HG03108 (cell line): ENCODE measurements around the gene SARS2.

ENCODE experiments used
- ATAC-seq: cut with Tn5 transposase; IDR thresholded peaks from one replicate; pipeline ENCODE4 v1.9.1; 2021; ENCODE audit warnings: moderate library complexity; ENCODE audit not compliant: unreplicated experiment

The SARS2 gene

GRCh38 chr19:38919837-38920601 is 10.5 kb downstream of the SARS2 start:
- no peak for ATAC-seq

GRCh38 chr19:38918526-38918925 is 12.0 kb downstream of the SARS2 start:
- no peak for ATAC-seq

GRCh38 chr19:38917921-38918491 is 12.6 kb downstream of the SARS2 start:
- ATAC-seq: no peak

- ATAC-seq: no peak
These were observed 13.0 kb downstream of the SARS2 start for GRCh38 chr19:38917516-38917915.

- ATAC-seq: no peak
These were observed 14.9 kb downstream of the SARS2 start for GRCh38 chr19:38915329-38916321.

GRCh38 chr19:38913958-38914357 is 16.6 kb downstream of the SARS2 start:
- no peak for ATAC-seq

- ATAC-seq: no peak
These were observed 17.7 kb downstream of the SARS2 start for GRCh38 chr19:38912600-38913514.

GRCh38 chr19:38911388-38912001 is 19.1 kb downstream of the SARS2 start:
- ATAC-seq: no peak

- ATAC-seq: no peak
These were observed 20.1 kb downstream of the SARS2 start for GRCh38 chr19:38910488-38910887.

GRCh38 chr19:38908911-38909310 is 21.7 kb downstream of the SARS2 start:
- ATAC-seq: no peak

- ATAC-seq: no peak
These were observed 22.9 kb downstream of the SARS2 start for GRCh38 chr19:38907670-38908069.

GRCh38 chr19:38907227-38907626 is 23.3 kb downstream of the SARS2 start:
- ATAC-seq: no peak

GRCh38 chr19:38905620-38906019 is 24.9 kb downstream of the SARS2 start:
- no peak for ATAC-seq

GRCh38 chr19:38904581-38905539 is 25.7 kb downstream of the SARS2 start:
- ATAC-seq: no peak

GRCh38 chr19:38901683-38902082 is 28.9 kb downstream of the SARS2 start:
- no peak for ATAC-seq

- no peak for ATAC-seq
These were observed 29.8 kb downstream of the SARS2 start for GRCh38 chr19:38900743-38901190.

- ATAC-seq: no peak
These were observed 30.3 kb downstream of the SARS2 start for GRCh38 chr19:38900202-38900629.

GRCh38 chr19:38899447-38900201 is 30.9 kb downstream of the SARS2 start, which contains the start of the genes NFKBIB and SIRT2:
Gene NFKBIB (plus strand): TSS chr19:38899969. CDS start chr19:38900033, 64 bp downstream.
Gene SIRT2 (minus strand): TSS chr19:38899618. CDS start chr19:38899521, 97 bp downstream.
- ATAC-seq: peak; percentile 91
